GM12878 (cell line): Measurements from ENCODE around the gene USO1. TPM values are rescaled to one million over a fixed set of nuclear protein-coding genes. Genes with fewer than 3 reads are reported as not detected.

ENCODE experiments used
- ATAC-seq: fragments of 200-7000 bp; cut with Tn5 transposase; 3 replicates; pipeline ENCODE4 v1.9.1; 2020; ENCODE audit warnings: mild to moderate bottlenecking, moderate library complexity
- BruUV-seq: library from RNA; stranded (reverse); fragments of 400-500 nt; replicated peaks from 2 replicates; lab custom pipeline; 2021; lab: Mats Ljungman, UMichigan
- CTCF ChIA-PET: fragments of 300-600 bp; sonication (Branson Sonifier 250); formaldehyde crosslinking; extraction: SDS; loops from one replicate; lab custom pipeline; 2021; ENCODE audit warnings: inconsistent platforms; lab: Yijun Ruan, JAX
- POLR2A ChIA-PET: fragments of 350-600 bp; formaldehyde crosslinking; extraction: SDS; loops from one replicate; lab custom pipeline; 2021; ENCODE audit warnings: inconsistent platforms; lab: Charles Lee
- RAD21 ChIA-PET: fragments of 300-600 bp; sonication (Branson Sonifier 250); formaldehyde crosslinking; loops from one replicate; lab custom pipeline; 2023; ENCODE audit warnings: antibody characterized with exemption; ENCODE audit not compliant: unreplicated experiment; lab: Charles Lee
- SMC1A ChIA-PET: fragments of 300-600 bp; sonication (Branson Sonifier 250); formaldehyde crosslinking; loops from one replicate; lab custom pipeline; 2023; ENCODE audit not compliant: unreplicated experiment, uncharacterized antibody; lab: Charles Lee
- DNase-seq: peaks from one replicate; pipeline ENCODE4 v3.0.0-alpha.2; 2011; ENCODE audit warnings: low read depth, low spot score
- FAIRE-seq: peaks from 3 replicates; lab custom pipeline; 2011; peaks lifted over from hg19 to GRCh38; lab: Jason Lieb, UNC
- H2AFZ ChIP-seq: 2 replicates; pipeline ENCODE4 v1.6.0; 2011; ENCODE audit warnings: low read depth, low read length, control low read depth; ENCODE audit not compliant: control insufficient read depth
- H3K27ac ChIP-seq: 2 replicates; pipeline ENCODE4 v1.5.1; 2011; ENCODE audit warnings: control low read depth; ENCODE audit not compliant: control insufficient read depth, insufficient read depth
- H3K27me3 ChIP-seq, 2 experiments: replicated peaks in 1 of 2; 2 replicates each; pipeline versions ENCODE4 v1.6.0 to v1.6.1; 2011; ENCODE audit warnings: low read length in 1 of 2; ENCODE audit not compliant: control insufficient read depth in 2 of 2, insufficient read depth in 2 of 2
- H3K36me3 ChIP-seq, 2 experiments: 2 replicates each; pipeline ENCODE4 v1.5.1; 2011; ENCODE audit warnings: low read length in 1 of 2; ENCODE audit not compliant: control insufficient read depth in 2 of 2, insufficient read depth in 2 of 2
- H3K4me1 ChIP-seq: 2 replicates; pipeline ENCODE4 v1.6.1; 2011; ENCODE audit warnings: mild to moderate bottlenecking, low read length, moderate library complexity, mixed read lengths; ENCODE audit not compliant: control insufficient read depth, insufficient read depth
- H3K4me2 ChIP-seq: 2 replicates; pipeline ENCODE4 v1.6.0; 2011; ENCODE audit warnings: control low read depth; ENCODE audit not compliant: control insufficient read depth, insufficient read depth
- H3K4me3 ChIP-seq: fragments of 200-600 bp; sonication (generic); 2 replicates; pipeline ENCODE4 v1.5.1; 2016
- H3K79me2 ChIP-seq: 2 replicates; pipeline ENCODE4 v1.6.0; 2011; ENCODE audit warnings: low read length; ENCODE audit not compliant: control insufficient read depth, insufficient read depth
- H3K9ac ChIP-seq: 2 replicates; pipeline ENCODE4 v1.8.0; 2011; ENCODE audit warnings: low read length, control low read depth, mixed read lengths; ENCODE audit not compliant: control insufficient read depth, insufficient read depth
- H3K9me3 ChIP-seq: replicated peaks from 3 replicates; pipeline ENCODE4 v1.5.1; 2011; ENCODE audit warnings: mild to moderate bottlenecking, low read length; ENCODE audit not compliant: control insufficient read depth, insufficient read depth
- H4K20me1 ChIP-seq: 2 replicates; pipeline ENCODE4 v1.6.0; 2011; ENCODE audit not compliant: control insufficient read depth, insufficient read depth
- CEBPB ChIP-seq, 2 experiments: fragments of 150-350 bp in 1 of 2; IDR thresholded peaks; 2 replicates each; pipeline ENCODE4 v1.6.1; 2012 to 2014; ENCODE audit warnings: low read depth in 2 of 2, low read length in 2 of 2, borderline replicate concordance in 1 of 2, inconsistent platforms in 1 of 2
- IRF4 ChIP-seq: IDR thresholded peaks from 2 replicates; pipeline ENCODE4 v1.6.1; 2011; ENCODE audit warnings: low read depth, low read length
- SPI1 ChIP-seq: IDR thresholded peaks from 2 replicates; pipeline ENCODE4 v1.6.1; 2011; ENCODE audit warnings: low read depth, mild to moderate bottlenecking, low read length, moderate library complexity, borderline replicate concordance; ENCODE audit not compliant: insufficient read depth
- in situ Hi-C: fragments of 300-500 bp; cut with MboI; formaldehyde crosslinking; loops from 9 replicates; pipeline ENCODE4 v1.14.3; 2018; ENCODE audit warnings: mixed read lengths
- intact Hi-C: fragments of 100-400 bp; cut with micrococcal nuclease; formaldehyde crosslinking; loops from one replicate; pipeline ENCODE4 v1.14.2; 2022; ENCODE audit not compliant: unreplicated experiment
- polyA plus RNA-seq, 11 experiments: library from polyadenylated mRNA; depleted of rRNA in 4 of 11; unstranded in 6 of 11; stranded (reverse) in 5 of 11; fragments of >200 nt; fragmentation: Nextera tagmentation in 4 of 11; fragmentation: Illumina TruSeq in 1 of 11; extraction: Ambion mirVana in 4 of 11; extraction: Trizol in 1 of 11; gene quantifications; 1 replicate in 1 of 11; 2 replicates in 10 of 11; pipeline versions ENCODE4 v1.2.1 to v1.2.3, GENCODE V29; 2011 to 2016; ENCODE audit warnings: inconsistent platforms in 2 of 11, missing spikeins in 2 of 11, low read depth in 1 of 11
- total RNA-seq, 4 experiments: library from RNA; depleted of rRNA in 3 of 4; stranded (reverse); fragments of >200 nt in 3 of 4; fragmentation: Illumina TruSeq in 1 of 4; extraction: Trizol in 1 of 4; gene quantifications; 2 replicates each; pipeline versions ENCODE4 v1.2.1 to v1.2.3, GENCODE V29; 2013 to 2021
- TF ChIP-seq, protein P1 (sequence below): IDR thresholded peaks from 2 replicates; pipeline ENCODE4 v1.6.1; 2011; ENCODE audit warnings: borderline replicate concordance, low read depth, mild to moderate bottlenecking, moderate library complexity, mixed read lengths, low read length; ENCODE audit not compliant: insufficient read depth; ENCODE audit errors: extremely low read length
- TF ChIP-seq, protein P2 (sequence below): IDR thresholded peaks from 2 replicates; pipeline ENCODE4 v1.6.1; 2011; ENCODE audit warnings: borderline replicate concordance, low read depth, mild to moderate bottlenecking, moderate library complexity, low read length; ENCODE audit not compliant: insufficient read depth, poor library complexity, severe bottlenecking
- TF ChIP-seq, protein P3 (sequence below): fragments of 450-650 bp; IDR thresholded peaks from 2 replicates; pipeline ENCODE4 v1.6.1; 2018; ENCODE audit warnings: borderline replicate concordance, mild to moderate bottlenecking; ENCODE audit not compliant: partially characterized antibody

USO1 gene
- total and polyA plus RNA-seq, 10 of the 15 experiments (the other 5 are each of a cell fraction or from before 2014, with no cell fraction given): 19.4 to 79.7 (median 59.6) TPM

DNA sequence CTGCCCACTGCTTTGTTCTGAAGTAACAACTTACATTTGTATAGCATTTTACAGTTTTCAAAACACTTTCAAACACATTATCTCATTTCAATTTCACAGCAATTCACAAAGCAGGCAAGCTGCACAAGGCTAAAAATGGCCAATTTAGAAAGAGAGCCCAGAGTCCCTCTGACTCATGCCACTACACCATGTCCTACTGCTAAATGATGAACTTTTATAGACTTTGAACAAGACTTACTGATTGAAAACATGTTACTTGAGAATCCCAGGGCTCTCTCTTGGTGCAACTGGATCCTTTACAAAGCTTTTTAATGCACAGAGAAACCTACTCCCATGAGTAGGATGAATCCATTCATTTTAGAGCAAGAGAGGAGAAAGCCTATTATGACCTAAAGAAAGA lies 45.4 kb upstream of the USO1 start:
- POLR2A ChIA-PET: no interaction called here
- CTCF ChIA-PET: no interaction called here
- RAD21 ChIA-PET: no interaction called here
- SMC1A ChIA-PET: no interaction called here
- DNase-seq (no peak), ATAC-seq (no peak), FAIRE-seq (no peak)
- intact Hi-C loops (no loop called here), in situ Hi-C loops (no loop called here)
- no peak overlapping the region for H3K4me2 ChIP-seq
- H2AFZ ChIP-seq: no peak overlapping the region
- no peak overlapping the region for H3K27ac ChIP-seq
- H3K9me3 ChIP-seq: no peaks in the 10 kb centered on the region
- no peaks in the 10 kb centered on the region for H4K20me1 ChIP-seq
- H3K4me3 ChIP-seq: no peak overlapping the region
- BruUV-seq: no TSS peak
- no peaks in the 10 kb centered on the region for H3K27me3 ChIP-seq
- H3K79me2 ChIP-seq: peaks cover 3% of the 10 kb centered on the region; the same call in 1 of the 2 replicates
- peaks cover 4% of the 10 kb centered on the region for H3K4me1 ChIP-seq
- no peaks in the 10 kb centered on the region for H3K36me3 ChIP-seq
- no peak overlapping the region for H3K9ac ChIP-seq
- TF ChIP-seq, protein P1, sequence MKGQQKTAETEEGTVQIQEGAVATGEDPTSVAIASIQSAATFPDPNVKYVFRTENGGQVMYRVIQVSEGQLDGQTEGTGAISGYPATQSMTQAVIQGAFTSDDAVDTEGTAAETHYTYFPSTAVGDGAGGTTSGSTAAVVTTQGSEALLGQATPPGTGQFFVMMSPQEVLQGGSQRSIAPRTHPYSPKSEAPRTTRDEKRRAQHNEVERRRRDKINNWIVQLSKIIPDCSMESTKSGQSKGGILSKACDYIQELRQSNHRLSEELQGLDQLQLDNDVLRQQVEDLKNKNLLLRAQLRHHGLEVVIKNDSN: no peak
- TF ChIP-seq IRF4 (no peak), SPI1 (no peak), CEBPB (IDR thresholded peaks at IDR 0.05; ENCODE audit: borderline replicate concordance in 1 of 2, low read depth in 2 of 2, low read length in 2 of 2) (no peak)
- TF ChIP-seq, protein P2, sequence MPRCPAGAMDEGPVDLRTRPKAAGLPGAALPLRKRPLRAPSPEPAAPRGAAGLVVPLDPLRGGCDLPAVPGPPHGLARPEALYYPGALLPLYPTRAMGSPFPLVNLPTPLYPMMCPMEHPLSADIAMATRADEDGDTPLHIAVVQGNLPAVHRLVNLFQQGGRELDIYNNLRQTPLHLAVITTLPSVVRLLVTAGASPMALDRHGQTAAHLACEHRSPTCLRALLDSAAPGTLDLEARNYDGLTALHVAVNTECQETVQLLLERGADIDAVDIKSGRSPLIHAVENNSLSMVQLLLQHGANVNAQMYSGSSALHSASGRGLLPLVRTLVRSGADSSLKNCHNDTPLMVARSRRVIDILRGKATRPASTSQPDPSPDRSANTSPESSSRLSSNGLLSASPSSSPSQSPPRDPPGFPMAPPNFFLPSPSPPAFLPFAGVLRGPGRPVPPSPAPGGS: no peak
- TF ChIP-seq, protein P3, sequence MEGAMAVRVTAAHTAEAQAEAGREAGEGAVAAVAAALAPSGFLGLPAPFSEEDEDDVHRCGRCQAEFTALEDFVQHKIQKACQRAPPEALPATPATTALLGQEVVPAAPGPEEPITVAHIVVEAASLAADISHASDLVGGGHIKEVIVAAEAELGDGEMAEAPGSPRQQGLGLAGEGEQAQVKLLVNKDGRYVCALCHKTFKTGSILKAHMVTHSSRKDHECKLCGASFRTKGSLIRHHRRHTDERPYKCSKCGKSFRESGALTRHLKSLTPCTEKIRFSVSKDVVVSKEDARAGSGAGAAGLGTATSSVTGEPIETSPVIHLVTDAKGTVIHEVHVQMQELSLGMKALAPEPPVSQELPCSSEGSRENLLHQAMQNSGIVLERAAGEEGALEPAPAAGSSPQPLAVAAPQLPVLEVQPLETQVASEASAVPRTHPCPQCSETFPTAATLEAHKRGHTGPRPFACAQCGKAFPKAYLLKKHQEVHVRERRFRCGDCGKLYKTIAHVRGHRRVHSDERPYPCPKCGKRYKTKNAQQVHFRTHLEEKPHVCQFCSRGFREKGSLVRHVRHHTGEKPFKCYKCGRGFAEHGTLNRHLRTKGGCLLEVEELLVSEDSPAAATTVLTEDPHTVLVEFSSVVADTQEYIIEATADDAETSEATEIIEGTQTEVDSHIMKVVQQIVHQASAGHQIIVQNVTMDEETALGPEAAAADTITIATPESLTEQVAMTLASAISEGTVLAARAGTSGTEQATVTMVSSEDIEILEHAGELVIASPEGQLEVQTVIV: no peak
